NB4 (cell line): Measurements from ENCODE around the gene HIGD1C.

Source experiments
- CTCF ChIP-seq: IDR thresholded peaks from one replicate; pipeline ENCODE4 v1.5.1; 2012; ENCODE audit warnings: low read depth, low read length
- MAX ChIP-seq: IDR thresholded peaks from 2 replicates; pipeline ENCODE4 v1.6.1; 2011; ENCODE audit warnings: low read depth, low read length
- MYC ChIP-seq: IDR thresholded peaks from 2 replicates; pipeline ENCODE4 v1.6.1; 2011; ENCODE audit warnings: low read depth, low read length
- POLR2A ChIP-seq: IDR thresholded peaks from 2 replicates; pipeline ENCODE4 v1.6.1; 2011; ENCODE audit warnings: mild to moderate bottlenecking; ENCODE audit not compliant: insufficient read length; ENCODE audit errors: extremely low read depth

GRCh38 chr12:50929831-50930230 is 22.5 kb upstream of the HIGD1C start:
- TF ChIP-seq CTCF = no peak
- TF ChIP-seq POLR2A = no peak
- no peak for TF ChIP-seq MAX
- TF ChIP-seq MYC = no peak
